Loucy (cell line): ENCODE results near the gene HEATR5A.

ENCODE experiments used
- EZH2phosphoT487 ChIP-seq: fragments of 200-600 bp; IDR thresholded peaks from 2 replicates; pipeline ENCODE4 v1.6.1; 2018; ENCODE audit warnings: antibody characterized with exemption, mild to moderate bottlenecking, moderate library complexity, borderline replicate concordance
- TF ChIP-seq, protein P1 (sequence below): fragments of 200-600 bp; sonication (generic); conservative IDR thresholded peaks from 2 replicates; pipeline ENCODE4 v1.5.1; 2014; ENCODE audit warnings: mild to moderate bottlenecking, antibody characterized with exemption, low read length

DNA sequence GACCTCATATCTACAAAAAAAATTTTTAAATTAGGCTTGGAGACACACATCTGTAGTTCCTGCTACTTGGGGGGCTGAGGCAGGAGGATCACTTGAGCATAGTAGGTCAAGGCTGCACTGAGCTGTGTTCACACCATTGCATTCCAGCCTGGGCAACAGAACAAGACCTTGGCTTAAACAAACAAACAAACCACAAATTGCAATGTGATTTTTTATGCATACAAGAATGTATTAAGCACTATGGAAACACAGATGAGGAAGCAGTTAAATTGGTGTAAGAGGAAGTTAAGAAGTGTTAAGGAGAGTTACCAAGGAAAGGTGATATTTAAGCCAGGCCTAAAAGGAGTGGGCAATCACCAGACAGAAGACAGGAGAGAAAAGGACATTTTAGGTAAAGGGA lies 129.1 kb downstream of the HEATR5A start:
- TF ChIP-seq, protein P1, sequence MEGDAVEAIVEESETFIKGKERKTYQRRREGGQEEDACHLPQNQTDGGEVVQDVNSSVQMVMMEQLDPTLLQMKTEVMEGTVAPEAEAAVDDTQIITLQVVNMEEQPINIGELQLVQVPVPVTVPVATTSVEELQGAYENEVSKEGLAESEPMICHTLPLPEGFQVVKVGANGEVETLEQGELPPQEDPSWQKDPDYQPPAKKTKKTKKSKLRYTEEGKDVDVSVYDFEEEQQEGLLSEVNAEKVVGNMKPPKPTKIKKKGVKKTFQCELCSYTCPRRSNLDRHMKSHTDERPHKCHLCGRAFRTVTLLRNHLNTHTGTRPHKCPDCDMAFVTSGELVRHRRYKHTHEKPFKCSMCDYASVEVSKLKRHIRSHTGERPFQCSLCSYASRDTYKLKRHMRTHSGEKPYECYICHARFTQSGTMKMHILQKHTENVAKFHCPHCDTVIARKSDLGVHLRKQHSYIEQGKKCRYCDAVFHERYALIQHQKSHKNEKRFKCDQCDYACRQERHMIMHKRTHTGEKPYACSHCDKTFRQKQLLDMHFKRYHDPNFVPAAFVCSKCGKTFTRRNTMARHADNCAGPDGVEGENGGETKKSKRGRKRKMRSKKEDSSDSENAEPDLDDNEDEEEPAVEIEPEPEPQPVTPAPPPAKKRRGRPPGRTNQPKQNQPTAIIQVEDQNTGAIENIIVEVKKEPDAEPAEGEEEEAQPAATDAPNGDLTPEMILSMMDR, result no peak
- no peak for TF ChIP-seq EZH2phosphoT487
